GM19467 (cell line): ENCODE measurements around the gene MTA1.

Experiments used
- ATAC-seq: cut with Tn5 transposase; IDR thresholded peaks from one replicate; pipeline ENCODE4 v1.9.1; 2021; ENCODE audit warnings: mild to moderate bottlenecking, moderate library complexity; ENCODE audit not compliant: unreplicated experiment

Gene MTA1

GRCh38 chr14:105519946-105520698, 100.5 kb downstream of the MTA1 start:
- no peak for ATAC-seq
